Right lung (tissue), 5 donors: ENCODE results near the gene CEP57. TPM values are rescaled to one million over a fixed set of nuclear protein-coding genes. Genes with fewer than 3 reads are reported as not detected.
"Not testable (repeated sequence)": the region's sequence is repeated elsewhere in the genome, so short reads cannot be mapped to it uniquely, and the experiment has no call there.

ENCODE experiments used
- DNase-seq, 2 donors: peaks; one replicate each; pipeline ENCODE4 v3.0.0-alpha.2; 2013
- polyA plus RNA-seq, 5 donors: library from polyadenylated mRNA; unstranded; fragments of 120-200 nt; gene quantifications; one replicate each; pipeline versions ENCODE4 v1.2.1 to v1.2.3, GENCODE V29; 2013; ENCODE audit warnings: inconsistent platforms in 1 of 5, low replicate concordance in 1 of 5; ENCODE audit not compliant: insufficient read length in 5 of 5, insufficient read depth in 1 of 5

The CEP57 gene
- polyA plus RNA-seq, 5 donors: 72.2 to 139 (median 121) TPM

DNA sequence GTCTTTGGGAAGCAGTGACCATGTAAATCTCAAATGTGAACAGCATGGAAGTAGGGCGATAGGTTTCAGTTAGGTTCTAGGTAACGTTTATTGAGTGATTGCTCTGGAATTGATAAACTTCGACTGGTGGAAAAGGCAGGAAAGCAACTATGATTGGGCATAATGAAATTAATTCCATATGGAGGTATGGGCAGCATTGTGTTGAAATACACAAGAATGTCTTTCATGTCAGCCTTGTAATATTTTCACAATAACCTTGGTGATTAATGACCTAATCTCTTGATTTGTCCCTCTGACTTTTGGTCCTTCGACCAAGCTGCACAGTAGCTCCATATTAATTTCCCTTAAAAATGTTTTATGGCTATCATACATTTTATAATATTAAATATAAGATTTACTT lies 2.8 kb downstream of the CEP57 start:
- no peak for DNase-seq

DNA sequence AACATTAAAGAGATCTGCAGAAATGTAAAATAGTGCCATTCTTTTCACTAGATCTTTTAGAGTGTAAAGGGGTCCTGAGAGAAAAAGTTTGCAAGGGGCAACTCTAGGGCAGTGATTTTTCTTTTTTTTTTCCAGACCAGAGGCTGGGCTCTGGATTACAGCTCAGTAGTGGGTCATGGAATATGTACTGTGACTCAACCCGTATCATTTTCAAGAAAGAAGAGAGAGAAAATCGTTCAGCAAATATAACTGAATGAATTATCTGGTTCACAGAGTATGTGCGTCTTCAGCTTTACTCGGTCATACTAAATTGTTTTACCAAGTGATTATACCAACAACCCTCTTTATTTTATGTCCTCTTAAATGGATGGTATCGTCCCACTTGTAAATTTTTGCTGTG lies 3.8 kb downstream of the CEP57 start:
- no peak for DNase-seq

DNA sequence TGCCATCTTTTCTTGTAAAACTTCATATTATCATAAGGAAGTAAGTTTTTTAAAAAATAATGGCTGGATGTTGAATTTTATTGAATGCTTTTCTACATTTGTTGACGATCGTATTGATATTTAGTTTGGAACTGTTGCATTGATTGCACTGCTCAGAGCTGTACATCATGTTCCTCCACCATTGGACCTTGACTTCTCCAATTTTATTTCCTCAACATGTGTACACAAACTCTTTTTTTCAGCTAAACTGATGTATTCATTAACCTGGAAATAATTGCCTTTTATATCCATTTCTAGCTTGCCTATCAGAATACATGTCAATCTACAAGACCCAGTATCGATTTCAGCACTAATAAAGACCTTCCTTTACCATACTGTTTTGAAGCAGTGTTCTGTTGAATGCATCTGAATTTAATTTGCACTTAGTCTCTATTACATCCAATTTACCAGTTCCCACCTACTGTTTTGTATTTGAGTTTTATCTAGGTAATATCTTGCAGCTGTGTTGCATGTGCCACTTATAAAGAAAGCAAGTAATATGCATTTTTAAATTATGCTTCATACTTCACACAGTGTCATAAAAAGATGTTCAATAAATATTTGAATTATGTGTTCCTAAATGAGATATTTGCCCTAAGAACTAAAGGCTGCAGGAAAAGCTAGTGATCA lies 5.5 kb downstream of the CEP57 start:
- DNase-seq: no peak

DNA sequence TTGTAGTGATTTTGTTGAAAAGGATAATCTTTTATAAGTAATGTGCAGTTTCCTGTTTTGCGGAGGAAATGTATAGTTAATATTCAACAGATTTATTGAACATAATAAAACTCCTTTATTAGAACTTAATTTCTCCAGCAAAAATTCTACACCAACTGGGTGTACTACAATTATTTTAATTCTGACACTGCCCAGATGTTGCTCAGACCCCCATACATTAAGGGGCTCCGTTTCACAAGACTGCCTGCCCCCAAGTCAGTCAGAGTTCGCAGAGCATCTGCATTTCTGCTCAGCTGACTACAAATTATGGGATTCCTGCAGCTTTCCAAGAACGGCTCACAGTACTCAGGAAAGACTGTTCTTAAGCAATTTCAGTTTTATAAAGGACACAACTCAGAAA lies 6.2 kb downstream of the CEP57 start:
- no peak for DNase-seq

DNA sequence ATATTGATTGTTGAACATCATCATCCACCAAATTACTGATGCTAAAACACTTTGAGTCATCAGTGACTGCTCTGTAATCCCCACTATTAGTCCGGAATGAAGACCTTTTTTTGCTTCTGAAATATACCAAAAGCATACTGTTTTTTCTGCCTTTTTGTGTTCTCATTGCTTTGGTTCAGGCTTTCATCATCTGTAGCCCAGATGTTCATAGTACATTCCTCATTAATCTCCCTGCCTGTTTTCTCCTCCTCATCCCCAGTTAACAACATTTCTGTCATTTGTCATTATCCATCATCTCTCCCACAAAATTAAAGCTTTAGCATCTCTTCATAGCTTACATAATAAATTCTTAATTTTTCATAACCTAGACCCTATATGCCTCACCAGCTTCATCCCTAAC lies 9.2 kb downstream of the CEP57 start:
- no peak for DNase-seq

DNA sequence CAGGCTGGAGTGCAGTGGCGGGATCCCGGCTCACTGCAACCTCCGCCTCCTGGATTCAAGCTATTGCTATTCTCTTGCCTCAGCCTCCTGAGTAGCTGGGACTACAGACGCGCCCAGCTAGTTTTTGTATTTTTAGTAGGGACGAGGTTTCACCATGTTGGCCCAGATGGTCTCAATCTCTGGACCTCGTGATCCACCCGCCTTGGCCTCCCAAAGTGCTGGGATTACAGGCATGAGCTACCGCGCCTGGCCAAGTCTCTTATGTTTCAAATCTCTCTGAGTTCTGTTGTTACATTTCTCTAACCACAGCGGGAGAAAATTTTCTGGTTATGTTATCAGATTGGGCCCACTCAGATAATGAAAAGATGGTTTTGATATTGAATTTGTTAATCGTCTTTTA lies 10.1 kb downstream of the CEP57 start:
- no peak for DNase-seq

DNA sequence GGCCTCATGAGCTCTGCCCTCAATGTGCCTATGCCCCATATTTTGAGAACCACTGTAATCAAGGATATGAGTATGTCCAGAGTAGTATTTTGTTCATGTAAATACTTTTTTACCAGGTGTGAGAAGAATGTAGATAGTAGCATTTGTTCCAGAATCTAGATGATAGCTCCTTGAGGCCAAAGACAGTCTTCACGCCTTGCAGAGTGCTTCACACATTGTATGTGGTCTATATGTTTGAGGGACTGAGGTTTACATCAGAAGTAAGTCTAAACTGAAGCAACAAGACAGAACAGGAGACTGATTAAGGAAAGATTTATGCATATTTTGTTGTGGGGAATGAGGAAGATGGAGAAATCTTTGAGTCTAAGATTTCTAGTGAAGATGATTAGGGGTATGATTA lies 12.5 kb downstream of the CEP57 start:
- DNase-seq: no peak

DNA sequence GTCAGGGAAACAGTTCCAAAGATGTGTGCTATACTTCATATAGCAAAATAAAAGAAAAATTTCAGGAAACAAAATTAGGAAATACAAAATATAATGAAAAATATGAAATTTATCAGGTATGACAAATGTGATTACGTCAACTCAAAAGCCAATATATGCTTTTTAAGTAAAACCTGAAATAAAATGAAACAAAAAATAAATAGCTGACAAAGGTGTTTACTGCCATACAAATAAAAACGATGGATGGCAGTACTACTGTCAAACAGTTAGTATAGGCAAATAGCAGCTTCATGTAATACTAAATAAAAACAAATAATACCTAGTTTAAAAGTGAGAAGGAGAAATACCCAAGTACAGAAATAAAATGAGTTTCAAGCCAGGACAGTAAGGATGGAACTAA lies 13.7 kb downstream of the CEP57 start:
- DNase-seq: no peak

DNA sequence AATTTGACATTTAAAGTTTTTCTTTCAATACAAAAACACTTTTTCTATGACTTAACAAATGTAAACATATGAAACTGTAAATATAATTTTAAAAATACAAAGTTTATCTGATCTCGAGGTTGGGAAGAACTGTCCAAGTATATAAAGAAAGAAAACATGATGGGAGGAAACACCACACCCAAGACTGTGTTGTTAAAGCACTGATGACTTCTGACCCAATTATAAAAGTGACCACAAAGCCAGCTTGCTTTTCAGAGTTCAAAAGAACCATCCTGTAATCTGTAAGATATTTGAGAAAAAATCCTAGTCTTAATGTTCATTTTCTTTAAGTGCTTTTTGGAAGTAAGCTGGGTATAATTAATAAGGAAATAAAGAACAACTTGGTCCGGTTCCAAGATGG lies 15.6 kb downstream of the CEP57 start:
- no peak for DNase-seq

DNA sequence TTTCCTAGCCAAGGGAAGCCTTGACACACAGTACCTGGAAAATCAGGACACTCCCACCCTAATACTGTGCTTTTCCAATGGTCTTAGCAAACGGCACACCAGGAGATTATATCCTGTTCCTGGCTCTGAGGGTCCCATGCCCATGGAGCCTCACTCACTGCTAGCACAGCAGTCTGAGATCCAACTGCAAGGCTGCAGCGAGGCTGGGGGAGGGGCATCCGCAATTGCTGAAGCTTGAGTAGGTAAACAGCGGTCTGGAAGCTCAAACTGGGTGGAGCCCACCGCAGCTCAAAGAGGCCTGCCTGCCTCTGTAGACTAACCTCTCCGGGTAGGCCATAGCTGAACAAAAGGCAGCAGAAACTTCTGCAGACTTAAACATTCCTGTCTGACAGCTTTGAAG lies 16.2 kb downstream of the CEP57 start:
- DNase-seq: not testable (repeated sequence)

DNA sequence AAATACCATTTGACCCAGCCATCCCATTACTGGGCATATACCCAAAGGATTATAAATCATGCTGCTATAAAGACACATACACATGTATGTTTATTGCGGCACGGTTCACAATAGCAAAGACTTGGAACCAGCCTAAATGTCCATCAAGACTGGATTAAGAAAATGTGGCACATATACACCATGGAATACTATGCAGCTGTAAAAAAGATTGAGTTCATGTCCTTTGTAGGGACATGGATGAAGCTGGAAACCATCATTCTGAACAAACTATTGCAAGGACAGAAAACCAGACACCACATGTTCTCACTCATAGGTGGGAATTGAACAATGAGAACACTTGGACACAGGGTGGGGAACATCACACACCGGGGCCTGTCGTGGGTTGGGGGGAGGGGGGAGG lies 20.8 kb downstream of the CEP57 start:
- not testable (repeated sequence) for DNase-seq

DNA sequence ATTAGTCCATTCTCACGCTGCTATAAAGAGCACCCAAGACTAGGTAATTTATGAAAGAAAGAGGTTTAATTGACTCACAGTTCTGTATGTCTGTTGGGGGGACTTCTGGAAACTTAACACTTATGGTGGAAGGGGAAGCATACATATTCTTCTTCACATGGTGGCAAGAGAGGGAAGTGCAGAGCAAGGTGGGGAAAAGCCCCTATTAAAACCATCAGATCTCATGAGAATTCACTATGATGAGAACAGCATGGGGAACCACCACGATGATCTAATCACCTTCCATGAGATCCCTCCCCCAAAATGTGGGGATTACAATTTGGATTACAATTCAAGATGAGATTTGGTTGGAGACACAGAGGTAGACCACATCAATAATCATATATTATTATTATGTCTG lies 25.7 kb downstream of the CEP57 start:
- no peak for DNase-seq

DNA sequence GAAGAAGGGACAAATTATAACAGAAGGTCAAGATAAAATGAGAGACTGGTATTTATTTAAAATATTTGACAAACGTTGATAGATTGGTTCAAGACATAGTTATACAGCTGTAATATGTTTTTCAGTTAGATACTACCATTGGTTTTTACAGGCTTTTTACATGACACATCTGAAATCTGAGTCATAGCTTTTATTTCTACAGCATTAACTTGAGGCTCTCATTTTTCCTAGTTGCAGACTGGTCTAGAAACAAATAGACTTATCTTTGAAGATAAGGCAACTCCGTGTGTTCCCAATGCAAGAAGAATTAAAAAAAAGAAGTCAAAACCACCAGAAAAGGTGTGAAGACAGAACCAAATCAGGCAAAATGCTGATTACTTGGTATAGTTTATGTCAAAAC lies 31.3 kb downstream of the CEP57 start:
- DNase-seq: no peak

DNA sequence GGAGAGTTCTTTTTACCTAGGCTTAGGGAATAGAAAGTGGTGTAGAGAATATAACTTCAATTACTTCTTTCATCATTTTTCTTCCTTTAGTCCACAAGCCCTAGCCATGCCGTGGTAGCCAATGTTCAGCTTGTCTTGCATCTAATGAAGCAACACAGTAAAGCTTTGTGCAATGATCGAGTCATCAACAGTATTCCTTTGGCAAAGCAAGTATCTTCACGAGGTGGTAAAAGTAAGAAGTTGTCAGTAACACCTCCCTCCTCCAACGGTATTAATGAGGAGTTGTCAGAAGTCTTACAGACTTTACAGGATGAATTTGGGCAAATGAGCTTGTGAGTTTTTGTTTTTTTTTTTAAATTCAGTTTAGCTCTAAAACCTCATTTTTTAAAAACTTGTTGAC lies 37.4 kb downstream of the CEP57 start:
- DNase-seq: peak; percentile 70 to 72

DNA sequence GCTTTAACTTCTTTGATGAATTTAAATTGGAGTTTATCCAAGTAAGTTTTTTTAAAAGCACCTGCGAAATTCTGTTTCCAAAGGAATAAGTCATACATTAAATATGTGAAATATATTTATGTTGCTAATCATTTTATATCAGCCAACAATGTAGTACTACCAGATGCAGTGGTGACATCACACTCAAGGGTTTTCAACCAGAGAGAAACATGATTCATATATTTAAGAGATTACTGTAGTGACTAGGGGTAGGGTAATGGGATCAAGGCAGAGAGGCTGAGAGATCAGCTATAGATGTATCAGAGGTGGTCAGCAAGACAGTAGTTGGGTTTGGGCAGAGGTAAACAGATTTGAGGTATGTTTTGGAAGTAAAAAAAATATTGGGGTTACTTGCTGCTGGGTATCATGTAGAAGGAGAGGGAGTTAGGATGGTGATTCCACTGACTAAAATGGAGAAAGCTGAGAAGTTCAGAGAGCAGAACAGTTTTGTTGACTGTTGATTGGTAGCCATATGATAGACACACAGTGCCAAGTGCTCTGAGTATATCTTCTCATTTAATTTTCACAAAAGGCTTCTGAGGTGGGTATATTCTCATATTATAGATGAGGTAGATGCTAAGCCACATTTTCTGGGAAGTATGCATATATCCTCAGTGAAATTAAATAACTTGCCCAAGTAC lies 39.4 kb downstream of the CEP57 start:
- DNase-seq: no peak

DNA sequence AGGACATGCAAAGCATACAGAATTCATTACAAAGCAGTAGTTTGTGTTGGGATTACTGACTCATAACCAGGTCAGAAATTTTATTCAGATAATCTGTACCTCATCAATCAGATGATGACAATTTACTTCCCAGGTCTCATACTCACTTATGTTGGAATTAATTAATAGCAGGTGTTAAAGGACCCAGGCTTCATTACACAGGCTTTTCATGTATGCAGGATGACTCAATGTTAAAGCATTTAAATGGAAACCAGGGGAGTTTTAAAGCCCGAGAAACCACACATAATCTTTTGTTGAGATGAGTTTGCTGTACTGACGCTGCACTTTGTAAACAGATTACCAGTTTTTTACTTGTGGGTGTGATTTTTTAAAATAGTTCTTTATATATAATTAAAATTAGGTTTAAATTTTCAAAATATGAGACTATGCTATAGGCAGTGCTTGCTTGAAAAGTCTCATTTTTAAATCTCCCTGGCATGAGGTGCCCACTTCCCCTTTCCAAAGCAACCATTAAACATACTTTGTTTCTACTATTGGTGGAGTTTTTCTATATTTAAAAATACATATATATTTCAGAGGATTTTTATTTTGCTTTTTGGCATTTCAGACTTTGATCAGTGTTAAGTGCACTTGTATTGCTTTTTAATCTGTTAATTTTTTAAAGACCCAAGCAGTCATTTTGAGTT lies 41.0 kb downstream of the CEP57 start:
- no peak for DNase-seq

DNA sequence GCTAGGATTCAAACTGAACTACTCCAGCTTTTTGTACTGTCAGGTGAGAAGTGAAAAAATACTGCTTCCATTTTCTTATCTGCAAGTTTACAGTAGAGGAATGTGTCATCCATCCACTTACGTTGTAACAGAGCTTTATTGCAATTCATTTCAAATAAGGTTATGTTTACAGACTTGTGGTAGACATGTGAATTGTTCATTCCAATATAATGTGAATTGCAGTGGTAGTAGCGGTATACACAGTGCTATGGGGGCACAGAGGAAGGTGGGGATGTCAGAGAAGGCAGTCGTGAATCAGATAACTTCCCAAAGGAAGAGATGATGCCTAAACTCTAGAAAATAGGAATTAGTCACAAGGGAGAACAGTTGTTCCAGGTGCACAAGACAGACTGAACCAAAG lies 42.5 kb downstream of the CEP57 start:
- DNase-seq: no peak

DNA sequence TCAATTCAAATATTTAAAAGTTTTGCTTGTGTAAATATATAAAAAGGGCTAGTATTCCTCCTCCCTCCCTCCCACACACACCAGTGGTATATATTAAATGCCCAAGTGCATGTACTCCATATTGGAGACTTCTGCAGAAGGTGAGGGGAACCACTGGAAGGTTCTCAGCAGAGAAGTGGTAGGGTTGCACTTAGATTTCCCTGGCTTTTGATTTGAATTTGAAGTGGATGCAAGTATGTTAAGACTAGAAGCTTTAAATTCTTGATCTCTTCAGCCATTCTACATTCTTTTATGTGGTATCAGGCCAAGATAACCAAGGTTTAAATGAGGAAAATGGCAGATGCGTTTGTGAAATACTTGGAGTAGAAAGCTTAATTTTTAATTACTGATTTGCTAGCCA lies 43.1 kb downstream of the CEP57 start:
- DNase-seq: no peak

DNA sequence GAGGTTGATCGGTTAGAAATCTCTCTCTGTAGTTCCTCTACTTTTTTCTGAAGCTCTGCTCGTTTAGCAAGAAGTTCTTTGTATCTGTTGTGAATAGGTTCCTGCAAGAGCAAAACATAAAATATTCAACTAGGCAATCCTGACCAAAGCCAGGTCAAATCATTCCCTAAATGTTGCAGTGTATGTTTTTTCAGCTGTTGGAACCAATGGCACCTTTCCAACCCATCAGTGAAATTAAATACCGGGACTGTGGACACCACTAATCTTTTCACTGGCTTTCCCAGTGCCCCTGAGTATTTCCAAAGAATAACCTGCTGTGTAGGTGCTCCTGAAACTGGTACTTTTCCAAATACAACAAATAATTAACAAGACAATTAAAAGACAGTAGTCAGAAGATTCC lies 45.1 kb downstream of the CEP57 start:
- no peak for DNase-seq

DNA sequence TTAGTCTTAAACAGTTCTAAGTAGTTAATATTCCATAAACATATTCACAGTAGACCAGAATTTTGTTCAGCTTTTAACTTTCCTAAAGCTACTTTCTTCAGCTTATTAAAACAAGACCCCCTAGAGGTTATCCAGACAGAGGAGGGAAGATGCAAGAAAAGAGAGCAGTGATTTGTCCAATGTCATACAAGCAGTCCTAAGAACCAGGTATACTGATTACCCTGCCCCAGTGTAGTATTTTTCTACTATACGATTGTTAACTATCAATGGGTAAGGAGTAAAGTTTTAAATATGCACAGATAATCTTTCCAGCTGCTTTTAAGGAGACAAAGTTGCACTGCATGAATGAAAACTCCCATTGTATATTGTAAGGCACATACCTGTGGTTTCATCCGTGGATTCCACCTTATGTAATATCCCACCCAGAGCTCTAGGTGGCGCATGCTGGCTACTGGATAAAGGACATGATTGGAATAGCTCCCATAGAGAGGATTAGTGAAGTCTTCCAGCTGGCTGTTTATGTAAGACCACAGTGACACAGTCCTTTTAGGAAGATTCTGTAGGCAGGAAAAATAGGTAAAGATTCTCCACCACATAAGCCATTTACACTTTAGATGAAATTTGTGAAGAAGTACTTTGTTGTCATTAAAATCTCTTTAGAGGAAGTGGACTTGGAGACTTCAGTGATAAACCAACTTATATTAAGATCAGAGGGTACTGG lies 45.6 kb downstream of the CEP57 start:
- DNase-seq: peak; percentile 54 to 67

DNA sequence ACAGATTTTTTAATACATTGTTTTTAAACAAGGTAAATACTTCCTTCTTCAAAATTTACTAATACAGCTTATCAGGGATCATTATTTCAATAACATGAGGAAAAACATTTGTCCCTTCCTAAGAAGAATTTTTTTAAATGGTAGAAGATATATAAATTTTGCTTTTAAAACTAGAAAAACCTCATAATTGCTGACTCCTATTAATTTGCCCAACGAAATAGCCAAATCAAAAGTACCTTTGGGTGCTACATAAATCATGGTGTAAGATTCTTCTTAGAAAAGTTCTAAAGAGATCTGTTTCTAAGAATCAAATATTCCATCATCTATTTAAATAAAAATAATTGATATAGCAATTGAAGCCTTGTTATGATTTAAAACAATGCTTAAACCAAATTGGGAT lies 54.9 kb downstream of the CEP57 start:
- DNase-seq: no peak

DNA sequence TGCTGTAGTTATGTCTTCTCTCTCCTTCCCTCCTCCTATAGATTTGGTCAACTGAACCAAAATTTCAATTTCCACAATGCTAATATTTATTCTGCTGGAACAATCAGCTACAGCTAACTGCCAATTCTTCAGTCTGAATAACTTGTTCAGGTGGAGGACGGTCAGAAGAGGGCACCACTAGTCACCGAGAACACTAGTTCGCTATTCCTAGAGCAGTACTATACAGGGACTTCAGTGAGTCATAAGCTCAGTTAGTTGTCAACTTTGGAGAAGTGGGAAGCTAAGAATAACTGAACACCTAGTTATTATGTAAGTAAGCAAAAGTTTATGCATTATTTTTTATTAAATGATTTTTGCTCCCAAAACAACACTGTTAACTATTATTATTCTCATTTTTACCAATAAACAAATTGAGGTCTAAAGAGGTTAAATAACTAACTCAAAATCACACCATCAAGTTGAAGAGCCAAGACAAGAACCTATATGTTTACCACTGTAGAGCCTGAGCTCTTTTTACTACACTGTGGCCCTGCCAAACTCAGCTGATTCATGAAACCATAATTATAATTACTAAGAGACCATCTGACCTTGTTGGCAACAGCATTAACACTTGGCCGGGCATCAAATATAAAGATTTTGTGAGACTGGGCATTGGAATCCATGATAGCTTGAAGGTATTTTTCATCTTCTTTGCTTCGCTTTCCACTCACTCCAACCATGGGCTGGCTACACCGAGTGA lies 59.0 kb downstream of the CEP57 start:
- DNase-seq: peak; percentile 30 to 42
